ENCODE measurements around the gene CASP7. TPM values are rescaled to one million over a fixed set of nuclear protein-coding genes. Genes with fewer than 3 reads are reported as not detected.

Gene CASP7
- total RNA-seq, 4 donors from 2014 or later: 18.6 to 34.0 (median 26.3) TPM

- ATAC-seq (ENCODE audit: low FRiP score) (no peak), DNase-seq (ENCODE audit: low spot score) (no peak)
- TF ChIP-seq, protein P1, sequence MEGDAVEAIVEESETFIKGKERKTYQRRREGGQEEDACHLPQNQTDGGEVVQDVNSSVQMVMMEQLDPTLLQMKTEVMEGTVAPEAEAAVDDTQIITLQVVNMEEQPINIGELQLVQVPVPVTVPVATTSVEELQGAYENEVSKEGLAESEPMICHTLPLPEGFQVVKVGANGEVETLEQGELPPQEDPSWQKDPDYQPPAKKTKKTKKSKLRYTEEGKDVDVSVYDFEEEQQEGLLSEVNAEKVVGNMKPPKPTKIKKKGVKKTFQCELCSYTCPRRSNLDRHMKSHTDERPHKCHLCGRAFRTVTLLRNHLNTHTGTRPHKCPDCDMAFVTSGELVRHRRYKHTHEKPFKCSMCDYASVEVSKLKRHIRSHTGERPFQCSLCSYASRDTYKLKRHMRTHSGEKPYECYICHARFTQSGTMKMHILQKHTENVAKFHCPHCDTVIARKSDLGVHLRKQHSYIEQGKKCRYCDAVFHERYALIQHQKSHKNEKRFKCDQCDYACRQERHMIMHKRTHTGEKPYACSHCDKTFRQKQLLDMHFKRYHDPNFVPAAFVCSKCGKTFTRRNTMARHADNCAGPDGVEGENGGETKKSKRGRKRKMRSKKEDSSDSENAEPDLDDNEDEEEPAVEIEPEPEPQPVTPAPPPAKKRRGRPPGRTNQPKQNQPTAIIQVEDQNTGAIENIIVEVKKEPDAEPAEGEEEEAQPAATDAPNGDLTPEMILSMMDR (IDR thresholded peaks at IDR 0.05): no peak
Observed at GRCh38 chr10:113687037-113687436, 7.3 kb downstream of the CASP7 start.

GRCh38 chr10:113689057-113689456 is 9.3 kb downstream of the CASP7 start:
- TF ChIP-seq, protein P1 (IDR thresholded peaks at IDR 0.05): no peak
- no peak for DNase-seq (ENCODE audit: low spot score)
- no peak for ATAC-seq (ENCODE audit: low FRiP score)

- no peak for DNase-seq (ENCODE audit: low spot score)
- TF ChIP-seq, protein P1 (IDR thresholded peaks at IDR 0.05): no peak
- ATAC-seq (ENCODE audit: low FRiP score): no peak
Observed at GRCh38 chr10:113689574-113689973, 9.9 kb downstream of the CASP7 start.

DNA sequence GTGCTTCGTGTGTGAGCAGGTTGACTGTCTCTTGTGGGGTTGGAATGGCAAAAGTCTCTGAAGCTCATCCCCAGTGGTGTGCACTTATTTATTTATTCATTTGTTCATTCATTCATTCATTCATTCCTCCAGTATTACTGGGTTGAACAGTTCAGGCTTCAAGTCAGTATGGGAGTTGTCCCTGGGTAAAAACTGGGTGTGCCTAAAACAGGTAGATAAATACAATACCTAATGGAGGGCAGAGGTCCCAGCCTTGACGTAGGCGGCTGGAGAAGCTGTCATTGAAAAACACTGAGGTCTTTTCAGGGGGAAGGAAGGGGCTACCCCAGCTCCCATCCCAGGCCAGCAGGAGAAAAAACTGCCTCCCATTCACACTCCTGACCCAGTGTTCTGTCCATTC is 11.0 kb downstream of the CASP7 start:
- TF ChIP-seq, protein P1 (IDR thresholded peaks at IDR 0.05): no peak
- no peak for ATAC-seq (ENCODE audit: low FRiP score)

DNA sequence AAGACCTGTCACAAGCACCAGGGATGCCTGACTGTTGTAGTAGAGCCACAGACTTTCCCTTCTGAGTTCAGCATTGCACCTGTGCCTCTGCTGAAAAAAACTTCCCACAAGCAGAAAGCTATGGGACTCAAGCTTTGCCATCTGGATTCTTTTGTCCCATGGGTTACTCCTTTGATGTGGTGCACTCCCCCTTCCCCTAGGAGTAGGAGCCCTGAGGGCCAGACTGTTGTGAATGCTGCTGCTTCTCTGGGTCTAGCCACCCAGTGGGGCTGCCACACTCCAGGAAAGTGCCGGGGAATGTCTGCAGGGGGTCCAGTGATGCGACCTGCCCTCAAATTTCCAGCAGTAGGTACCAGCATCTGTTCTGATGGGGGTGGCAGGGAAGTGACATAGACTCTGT is 11.7 kb downstream of the CASP7 start:
- no peak for DNase-seq (ENCODE audit: low spot score)

More for the DNA sequence above, 11.0 kb downstream of the CASP7 start:
- no peak for DNase-seq (ENCODE audit: low spot score)

DNA sequence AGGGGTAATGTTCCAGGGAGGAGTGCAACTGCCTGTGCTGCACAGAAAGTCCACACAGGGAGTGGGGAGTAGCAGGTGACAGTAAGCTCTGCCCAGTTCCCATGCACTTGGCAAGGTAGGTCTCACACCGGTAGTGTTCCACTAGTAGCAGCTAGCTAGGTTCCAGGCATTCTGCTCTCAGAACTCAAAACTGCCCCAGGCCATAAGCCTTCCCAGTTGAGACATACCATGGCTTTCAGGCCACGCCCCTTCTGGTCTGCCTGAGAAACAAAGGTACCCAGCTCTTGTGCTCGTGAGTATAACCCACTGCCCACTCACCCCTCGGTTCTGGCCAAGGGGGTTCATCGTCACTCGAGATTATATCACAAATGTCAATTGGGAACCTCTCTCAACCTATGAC is 12.6 kb downstream of the CASP7 start:
- TF ChIP-seq, protein P1 (IDR thresholded peaks at IDR 0.05): no peak
- DNase-seq (ENCODE audit: low spot score) (no peak), ATAC-seq (ENCODE audit: low FRiP score) (no peak)

More for the DNA sequence above, 11.7 kb downstream of the CASP7 start:
- TF ChIP-seq, protein P1 (IDR thresholded peaks at IDR 0.05): no peak
- no peak for ATAC-seq (ENCODE audit: low FRiP score)

DNA sequence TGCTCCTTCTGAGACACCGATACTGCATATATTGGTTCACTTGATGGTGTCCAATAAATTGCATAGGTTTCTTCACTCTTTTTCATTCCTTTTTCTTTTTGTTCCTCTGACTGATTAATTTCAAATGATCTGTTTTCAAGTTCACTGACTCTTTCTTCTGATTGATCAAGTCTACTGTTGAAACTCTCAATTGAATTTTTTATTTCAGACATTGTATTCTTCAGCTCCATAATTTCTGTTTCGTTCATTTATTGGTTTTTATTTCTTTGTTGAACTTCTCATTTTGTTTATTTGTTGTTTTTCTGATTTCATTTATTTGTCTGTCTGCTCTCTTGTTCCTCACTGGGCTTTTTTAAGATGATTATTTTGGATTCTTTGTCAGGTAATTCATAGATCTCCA is 13.6 kb downstream of the CASP7 start:
- no peak for DNase-seq (ENCODE audit: low spot score)
- TF ChIP-seq, protein P1 (IDR thresholded peaks at IDR 0.05): no peak
- no peak for ATAC-seq (ENCODE audit: low FRiP score)
